IPS-18c (cell line): ENCODE results near the gene CCND3.
A peak's percentile ranks its signal among the peaks of the same experiment; 100 is the strongest.

Source experiments
- H3K4me3 ChIP-seq: 2 replicates; pipeline ENCODE4 v1.7.0; 2013; ENCODE audit warnings: low read depth, mild to moderate bottlenecking, low read length, moderate library complexity; ENCODE audit not compliant: insufficient read depth
- H3K9me3 ChIP-seq: one replicate; pipeline ENCODE4 v1.6.1; 2013; ENCODE audit warnings: mild to moderate bottlenecking, low read length, moderate library complexity; ENCODE audit not compliant: control insufficient read depth, insufficient read depth

The CCND3 gene

DNA sequence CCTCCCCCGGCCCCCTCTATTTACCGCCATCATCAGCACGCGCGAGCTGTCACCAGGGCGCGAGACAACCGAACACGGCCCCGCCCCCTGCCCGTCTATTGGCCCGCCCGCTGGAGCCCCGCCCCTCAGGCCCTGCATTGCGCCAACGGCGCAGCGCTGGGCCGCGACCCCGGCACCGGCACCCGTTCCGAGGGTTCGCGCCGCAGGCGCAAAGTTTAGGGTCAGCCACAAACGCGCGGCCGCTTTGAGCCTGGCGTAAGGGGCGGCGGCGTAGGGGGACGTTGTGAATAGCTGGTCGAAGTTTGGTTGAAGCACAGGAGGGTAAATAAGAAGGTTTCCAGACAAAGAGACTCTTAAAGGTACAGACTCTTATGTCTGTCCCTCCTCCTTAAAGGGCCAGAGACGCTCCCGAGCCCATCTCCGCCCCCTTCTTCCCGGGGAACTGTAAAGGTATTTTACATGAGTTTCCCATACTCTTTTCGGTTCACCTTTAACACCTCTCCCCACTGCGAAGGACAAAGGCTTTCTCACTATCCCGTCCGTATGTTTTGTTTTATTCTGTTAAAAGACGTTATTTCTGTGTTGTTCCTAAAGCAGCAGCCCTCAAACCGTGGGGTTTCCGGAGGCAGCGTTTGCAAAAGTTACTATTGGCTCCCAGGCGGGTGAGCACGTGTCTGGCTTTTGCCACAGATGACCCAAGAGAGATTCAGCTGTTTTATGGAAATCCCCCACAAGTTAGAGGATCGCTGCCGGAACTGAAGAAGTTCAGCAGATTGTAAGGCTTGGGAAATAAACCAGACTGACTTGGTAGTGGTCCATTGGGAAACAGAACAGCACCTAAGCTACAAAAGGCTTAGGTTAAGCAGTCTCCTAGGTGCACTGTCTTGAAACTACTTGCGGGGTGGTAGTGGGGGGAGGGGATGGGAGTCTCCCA, 46.0 kb downstream of the CCND3 start, which contains the start of gene USP49:
USP49 (minus strand) TSS at position 76 of the 934 bp plus-strand sequence. CDS start 88,392 bp downstream, outside the sequence.
- no peaks in the 10 kb centered on the region for H3K9me3 ChIP-seq
- peak within 1 kb of the TSS; percentile 72 for H3K4me3 ChIP-seq

DNA sequence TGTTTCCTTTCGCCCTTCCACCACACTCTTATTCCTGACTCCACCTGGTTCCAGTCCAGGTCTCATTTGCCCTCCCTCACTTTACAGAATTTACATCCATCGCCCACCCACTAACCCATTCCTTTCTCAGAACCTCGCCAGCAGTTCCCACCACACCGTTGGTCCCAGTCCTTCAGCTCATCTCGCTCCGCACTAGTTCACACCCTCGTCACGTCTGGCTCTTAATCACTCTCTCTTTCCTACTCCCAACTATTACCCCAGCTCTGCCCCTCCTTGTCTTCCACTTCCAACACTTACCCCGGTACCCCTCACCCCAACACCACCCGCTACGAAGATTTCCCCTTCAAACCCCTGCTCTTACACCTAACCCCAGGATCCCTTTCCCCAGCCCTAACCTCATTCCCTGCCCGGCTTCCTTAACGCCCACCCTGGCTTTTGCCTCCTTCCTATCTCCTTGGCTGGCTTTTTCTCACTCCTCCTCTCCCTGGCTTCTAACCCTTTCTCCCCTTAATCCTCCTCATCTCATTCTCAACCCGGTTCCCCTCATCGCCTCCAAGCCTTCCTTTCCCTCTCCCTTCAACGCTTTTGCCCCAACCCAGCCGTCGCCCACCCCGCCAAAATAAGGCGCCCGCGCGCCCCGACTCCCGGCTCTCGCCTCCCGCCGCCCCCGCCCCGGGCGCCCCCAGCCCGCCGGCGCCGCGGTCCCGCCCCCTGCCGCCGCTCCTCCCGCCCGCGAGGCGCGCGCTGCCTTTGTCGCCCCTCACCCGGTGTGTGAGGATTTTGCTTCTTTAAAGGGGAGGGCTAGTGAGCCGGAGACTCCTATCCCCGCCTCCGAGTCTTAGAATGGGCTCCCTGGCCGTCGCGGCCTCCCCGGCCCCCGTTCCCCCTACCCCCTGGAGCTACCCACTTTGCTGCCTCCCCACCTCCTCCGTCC, 47.0 kb downstream of the CCND3 start:
- peak overlapping the region; percentile 72 for H3K4me3 ChIP-seq
- no peaks in the 10 kb centered on the region for H3K9me3 ChIP-seq

DNA sequence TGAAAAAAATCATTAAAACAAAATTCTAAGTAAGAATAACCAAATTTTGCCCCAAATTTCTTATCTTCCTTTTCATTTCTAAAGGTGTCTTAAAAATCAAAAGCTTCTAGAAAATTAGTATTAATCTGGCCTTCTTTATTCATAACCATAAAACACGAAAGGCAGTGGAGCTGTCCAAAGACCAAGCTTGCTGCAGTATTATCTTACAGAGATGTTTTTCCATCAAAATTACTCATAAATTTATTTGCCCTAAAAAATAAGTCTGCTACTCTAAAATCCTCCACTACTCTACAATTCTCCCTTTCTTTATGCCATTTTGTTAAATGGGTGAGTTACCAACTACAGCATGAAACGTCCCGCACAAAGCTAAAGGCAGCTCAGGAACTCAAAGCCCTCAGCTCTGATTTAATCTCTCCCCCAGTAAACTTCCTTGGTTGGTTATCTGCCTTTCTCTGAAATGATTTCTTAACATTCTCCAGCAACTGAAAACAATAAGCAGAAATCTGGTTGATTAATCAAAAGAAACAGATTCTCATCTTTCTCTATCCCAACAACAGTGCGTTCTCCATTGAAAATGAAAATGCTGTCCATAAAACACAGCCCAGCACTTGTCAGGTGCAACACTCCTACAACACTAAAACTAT, 48.6 kb downstream of the CCND3 start:
- Histone ChIP-seq H3K9me3 (no peaks in the 10 kb centered on the region), H3K4me3 (peak overlapping the region; percentile 72)

DNA sequence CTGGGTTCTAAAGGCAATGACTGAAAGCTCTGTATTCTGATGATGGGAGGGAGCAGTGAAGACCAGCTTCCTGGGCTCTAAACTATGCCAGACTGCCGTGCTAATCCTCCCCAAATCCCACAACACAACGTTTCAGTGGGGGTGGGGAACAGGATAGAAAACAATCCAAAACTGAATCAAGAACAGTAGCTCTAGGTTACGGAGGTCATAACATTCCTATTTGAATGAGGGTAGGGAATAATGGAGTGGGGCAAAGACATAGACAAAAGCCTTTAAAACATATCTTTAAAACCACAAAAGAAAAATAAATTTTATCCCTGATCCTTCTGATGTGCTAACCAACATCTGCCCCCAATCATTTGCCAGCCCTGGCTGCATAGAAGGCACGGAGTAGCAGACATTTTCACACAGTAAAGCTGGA, 54.3 kb downstream of the CCND3 start:
- Histone ChIP-seq H3K9me3 (no peaks in the 10 kb centered on the region), H3K4me3 (no peak overlapping the region)

DNA sequence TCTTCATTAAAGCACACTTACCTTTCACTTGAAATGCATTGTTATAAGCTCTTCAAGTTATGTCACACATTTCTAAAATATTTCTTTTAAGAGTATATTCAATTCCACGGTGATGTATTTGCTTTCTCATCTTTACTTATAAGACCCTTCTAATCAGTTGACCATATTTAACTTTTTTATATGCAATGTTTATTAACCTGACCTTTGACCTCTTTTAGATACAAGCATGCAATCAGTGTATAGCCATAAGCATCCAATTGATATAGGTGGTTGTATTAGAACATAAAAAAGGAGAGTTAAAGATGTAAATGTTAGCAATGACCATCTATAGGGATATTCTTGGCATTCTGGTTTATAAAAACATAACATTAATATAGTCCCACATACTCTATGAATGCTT, 55.7 kb downstream of the CCND3 start:
- Histone ChIP-seq H3K4me3 (no peak overlapping the region), H3K9me3 (no peaks in the 10 kb centered on the region)

DNA sequence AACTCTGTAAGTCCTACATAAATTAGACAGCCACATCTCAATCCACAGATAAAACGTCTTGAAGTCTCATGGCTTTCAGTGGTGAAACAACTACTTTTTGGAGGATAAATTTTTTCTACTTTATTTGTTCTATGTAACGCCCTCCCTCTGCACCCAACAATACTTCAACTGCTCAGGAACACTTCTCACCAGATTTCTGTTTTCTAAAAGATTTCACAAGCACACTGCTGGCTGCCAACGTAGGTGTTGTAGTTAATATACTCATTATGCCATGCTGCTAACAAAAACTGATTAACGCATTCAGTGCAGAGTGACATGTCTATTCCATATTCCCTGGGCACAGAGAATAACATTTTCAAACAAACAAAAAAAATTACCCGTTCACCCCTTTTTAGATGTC, 56.7 kb downstream of the CCND3 start:
- no peaks in the 10 kb centered on the region for H3K9me3 ChIP-seq
- no peak overlapping the region for H3K4me3 ChIP-seq
